ENCODE data around the gene LYZL4.

The LYZL4 gene

DNA sequence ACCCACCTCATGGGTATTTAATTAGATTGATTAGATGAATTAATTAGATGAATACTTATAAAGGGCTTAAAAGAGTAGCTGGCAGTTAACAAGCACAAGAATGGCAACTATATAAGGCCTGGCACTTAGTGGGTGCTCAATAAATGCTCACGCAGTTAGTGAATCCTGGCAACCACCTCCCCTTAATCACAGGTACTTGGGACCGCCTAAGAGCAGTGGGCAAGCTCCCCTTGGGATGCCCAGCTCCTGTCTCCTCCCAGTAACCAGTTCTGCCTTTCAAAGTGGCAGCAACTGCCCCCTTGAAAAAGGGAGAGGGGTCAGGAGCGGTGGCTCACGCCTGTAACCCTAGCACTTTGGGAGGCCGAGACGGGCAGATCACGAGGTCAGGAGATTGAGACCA is 4.6 kb downstream of the LYZL4 start:
- TF ChIP-seq, protein P1, sequence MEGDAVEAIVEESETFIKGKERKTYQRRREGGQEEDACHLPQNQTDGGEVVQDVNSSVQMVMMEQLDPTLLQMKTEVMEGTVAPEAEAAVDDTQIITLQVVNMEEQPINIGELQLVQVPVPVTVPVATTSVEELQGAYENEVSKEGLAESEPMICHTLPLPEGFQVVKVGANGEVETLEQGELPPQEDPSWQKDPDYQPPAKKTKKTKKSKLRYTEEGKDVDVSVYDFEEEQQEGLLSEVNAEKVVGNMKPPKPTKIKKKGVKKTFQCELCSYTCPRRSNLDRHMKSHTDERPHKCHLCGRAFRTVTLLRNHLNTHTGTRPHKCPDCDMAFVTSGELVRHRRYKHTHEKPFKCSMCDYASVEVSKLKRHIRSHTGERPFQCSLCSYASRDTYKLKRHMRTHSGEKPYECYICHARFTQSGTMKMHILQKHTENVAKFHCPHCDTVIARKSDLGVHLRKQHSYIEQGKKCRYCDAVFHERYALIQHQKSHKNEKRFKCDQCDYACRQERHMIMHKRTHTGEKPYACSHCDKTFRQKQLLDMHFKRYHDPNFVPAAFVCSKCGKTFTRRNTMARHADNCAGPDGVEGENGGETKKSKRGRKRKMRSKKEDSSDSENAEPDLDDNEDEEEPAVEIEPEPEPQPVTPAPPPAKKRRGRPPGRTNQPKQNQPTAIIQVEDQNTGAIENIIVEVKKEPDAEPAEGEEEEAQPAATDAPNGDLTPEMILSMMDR (conservative IDR thresholded peaks at IDR 0.05; ENCODE audit: low read depth, low read length): no peak
- no peak overlapping the region for H3K27ac ChIP-seq
- no peaks in the 10 kb centered on the region for H3K36me3 ChIP-seq (ENCODE audit: insufficient read depth)
- H3K4me3 ChIP-seq (IDR thresholded peaks at IDR 0.05; ENCODE audit: insufficient read depth, low read depth, low read length): no peak overlapping the region
- no peak overlapping the region for H3K9ac ChIP-seq
- no peak overlapping the region for H2AFZ ChIP-seq (ENCODE audit: low read depth)
- no peak overlapping the region for H3K4me2 ChIP-seq
- no peaks in the 10 kb centered on the region for H3K27me3 ChIP-seq (ENCODE audit: insufficient read depth, low read depth)
- H3K4me1 ChIP-seq (ENCODE audit: low read depth, poor library complexity, severe bottlenecking): peaks cover 35% of the 10 kb centered on the region
- no peaks in the 10 kb centered on the region for H4K20me1 ChIP-seq (ENCODE audit: insufficient read depth)
- H3K79me2 ChIP-seq (ENCODE audit: insufficient read depth, low read depth): no peaks in the 10 kb centered on the region

DNA sequence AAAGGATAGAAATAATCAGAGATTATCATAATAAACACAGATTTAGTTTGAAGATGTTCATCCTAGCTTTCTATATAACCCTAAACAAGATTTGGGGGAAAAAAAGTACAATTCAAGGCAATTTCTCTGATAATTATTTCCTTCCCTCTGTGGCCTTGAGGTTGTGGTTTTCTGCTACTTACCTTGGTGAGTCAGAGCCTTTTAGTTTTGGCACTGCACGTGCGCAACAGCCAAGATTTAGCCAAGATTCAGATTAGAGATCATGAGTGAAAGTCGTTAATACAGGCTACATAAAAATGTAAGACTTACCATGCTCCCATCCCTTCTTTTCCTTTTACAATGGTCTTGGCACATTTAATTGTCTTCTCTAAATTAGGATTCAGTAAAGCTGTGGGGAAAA is 6.7 kb downstream of the LYZL4 start:
- no peaks in the 10 kb centered on the region for H3K36me3 ChIP-seq (ENCODE audit: insufficient read depth)
- H4K20me1 ChIP-seq (ENCODE audit: insufficient read depth): no peaks in the 10 kb centered on the region
- no peak overlapping the region for H3K4me2 ChIP-seq
- no peaks in the 10 kb centered on the region for H3K27me3 ChIP-seq (ENCODE audit: insufficient read depth, low read depth)
- peaks cover 56% of the 10 kb centered on the region for H3K4me1 ChIP-seq (ENCODE audit: low read depth, poor library complexity, severe bottlenecking)
- TF ChIP-seq, protein P1 (conservative IDR thresholded peaks at IDR 0.05; ENCODE audit: low read depth, low read length): no peak
- H3K9ac ChIP-seq: no peak overlapping the region
- no peaks in the 10 kb centered on the region for H3K79me2 ChIP-seq (ENCODE audit: insufficient read depth, low read depth)
- no peak overlapping the region for H3K4me3 ChIP-seq (IDR thresholded peaks at IDR 0.05; ENCODE audit: insufficient read depth, low read depth, low read length)
- H2AFZ ChIP-seq (ENCODE audit: low read depth): no peak overlapping the region
- H3K27ac ChIP-seq: no peak overlapping the region

DNA sequence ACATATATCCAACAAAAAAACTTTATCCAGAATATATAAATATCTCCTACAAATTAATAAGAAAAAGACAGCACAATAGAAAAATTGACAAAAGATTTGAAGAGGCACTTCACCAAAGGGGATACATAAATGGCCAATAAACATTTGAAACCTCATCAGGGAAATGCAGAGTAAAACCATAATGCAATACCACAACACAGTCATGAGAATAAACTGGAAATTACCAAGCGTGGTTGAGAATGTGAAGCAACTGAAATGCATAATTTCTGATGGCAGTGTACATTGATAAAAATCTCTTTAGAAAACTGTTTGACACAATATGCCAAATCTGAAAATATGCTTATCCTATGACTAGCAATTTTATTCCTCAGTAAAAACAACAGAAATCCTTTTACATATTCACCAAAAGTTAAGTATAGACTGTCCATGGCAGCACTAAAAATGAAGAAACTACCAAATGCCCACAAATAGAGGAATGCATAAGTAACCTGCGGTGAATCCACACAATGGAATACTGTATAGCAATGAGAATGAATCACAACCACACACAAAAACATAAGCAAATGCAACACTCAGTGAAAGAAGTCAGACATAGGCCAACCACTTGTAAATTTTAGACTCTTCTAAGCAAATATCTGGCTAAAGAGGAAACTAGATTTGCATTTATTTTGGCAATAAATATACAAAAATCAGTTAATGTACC is 7.9 kb downstream of the LYZL4 start:
- no peaks in the 10 kb centered on the region for H3K27me3 ChIP-seq (ENCODE audit: insufficient read depth, low read depth)
- no peak overlapping the region for H2AFZ ChIP-seq (ENCODE audit: low read depth)
- no peaks in the 10 kb centered on the region for H3K79me2 ChIP-seq (ENCODE audit: insufficient read depth, low read depth)
- H3K4me1 ChIP-seq (ENCODE audit: low read depth, poor library complexity, severe bottlenecking): peaks cover 66% of the 10 kb centered on the region
- H3K36me3 ChIP-seq (ENCODE audit: insufficient read depth): no peaks in the 10 kb centered on the region
- H3K4me2 ChIP-seq: peak overlapping the region; percentile 33; the same call in 1 of the 2 replicates
- TF ChIP-seq, protein P1 (conservative IDR thresholded peaks at IDR 0.05; ENCODE audit: low read depth, low read length): no peak
- H3K9ac ChIP-seq: no peak overlapping the region
- H3K4me3 ChIP-seq (IDR thresholded peaks at IDR 0.05; ENCODE audit: insufficient read depth, low read depth, low read length): no peak overlapping the region
- no peak overlapping the region for H3K27ac ChIP-seq
- no peaks in the 10 kb centered on the region for H4K20me1 ChIP-seq (ENCODE audit: insufficient read depth)

DNA sequence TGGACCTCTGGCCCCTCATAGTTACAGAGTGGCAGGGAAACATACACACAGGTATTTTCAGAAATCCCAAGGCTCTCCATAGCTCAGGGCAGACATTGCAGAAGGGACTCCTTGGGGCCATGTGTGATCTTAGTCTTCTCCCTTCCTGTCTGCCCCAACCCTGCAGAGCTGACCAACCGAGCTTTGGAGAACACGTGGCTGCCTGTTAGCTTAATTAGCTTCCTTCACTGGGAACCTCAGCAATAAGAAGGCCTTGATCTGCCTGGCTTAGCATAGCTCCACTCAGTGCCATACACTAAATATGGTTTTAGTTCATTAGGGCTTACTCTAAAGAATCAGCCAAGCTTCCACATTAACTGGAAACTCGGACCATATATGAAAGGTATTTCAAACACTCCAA is 12.3 kb downstream of the LYZL4 start:
- H3K4me1 ChIP-seq (ENCODE audit: low read depth, poor library complexity, severe bottlenecking): peaks cover 54% of the 10 kb centered on the region
- H2AFZ ChIP-seq (ENCODE audit: low read depth): no peak overlapping the region
- no peak overlapping the region for H3K4me3 ChIP-seq (IDR thresholded peaks at IDR 0.05; ENCODE audit: insufficient read depth, low read depth, low read length)
- no peaks in the 10 kb centered on the region for H3K27me3 ChIP-seq (ENCODE audit: insufficient read depth, low read depth)
- H3K36me3 ChIP-seq (ENCODE audit: insufficient read depth): no peaks in the 10 kb centered on the region
- no peak overlapping the region for H3K9ac ChIP-seq
- peak overlapping the region; percentile 90 for H3K27ac ChIP-seq
- TF ChIP-seq, protein P1 (conservative IDR thresholded peaks at IDR 0.05; ENCODE audit: low read depth, low read length): no peak
- no peaks in the 10 kb centered on the region for H3K79me2 ChIP-seq (ENCODE audit: insufficient read depth, low read depth)
- H4K20me1 ChIP-seq (ENCODE audit: insufficient read depth): no peaks in the 10 kb centered on the region
- H3K4me2 ChIP-seq: peak overlapping the region; percentile 64; the same call in 1 of the 2 replicates

Measured in KMS-11 (cell line).